HepG2 (cell line): Measurements from ENCODE around the gene ZFP64. TPM values are rescaled to one million over a fixed set of nuclear protein-coding genes. Genes with fewer than 3 reads are reported as not detected.

ENCODE experiments used
- AKNA ChIP-seq: sonication (generic); formaldehyde crosslinking; IDR thresholded peaks from 2 replicates; pipeline ENCODE4 v1.4.0; 2020; ENCODE audit warnings: missing genetic modification reagents, borderline replicate concordance
- ARID5B ChIP-seq: IDR thresholded peaks from 2 replicates; pipeline ENCODE4 v1.4.0; 2020; ENCODE audit warnings: mild to moderate bottlenecking, missing genetic modification reagents
- IKZF1 ChIP-seq: fragments of 450-650 bp; IDR thresholded peaks from 2 replicates; pipeline ENCODE4 v1.7.1; 2016
- ZNF280D ChIP-seq: sonication (generic); formaldehyde crosslinking; IDR thresholded peaks from 2 replicates; pipeline ENCODE4 v1.5.1; 2020; ENCODE audit warnings: mild to moderate bottlenecking, missing genetic modification reagents
- ZNF292 ChIP-seq: sonication (generic); formaldehyde crosslinking; IDR thresholded peaks from 2 replicates; pipeline ENCODE4 v1.8.1; 2022; ENCODE audit warnings: mild to moderate bottlenecking, low read depth, missing genetic modification reagents, borderline replicate concordance
- ZNF850 ChIP-seq: sonication (generic); formaldehyde crosslinking; conservative IDR thresholded peaks from 2 replicates; pipeline ENCODE4 v1.9.0; 2021; ENCODE audit warnings: mild to moderate bottlenecking, missing genetic modification reagents
- polyA plus RNA-seq, 8 experiments: library from polyadenylated mRNA; depleted of rRNA in 3 of 8; stranded (reverse) in 7 of 8; unstranded in 1 of 8; fragments of >200 nt; fragmentation: Illumina TruSeq in 4 of 8; extraction: Trizol in 4 of 8; gene quantifications; 2 replicates each; pipeline versions ENCODE4 v1.2.1 to v1.2.3, GENCODE V29; 2011 to 2016; ENCODE audit warnings: low read depth in 4 of 8, missing spikeins in 1 of 8, mixed read lengths in 1 of 8; ENCODE audit not compliant: insufficient read depth in 1 of 8
- total RNA-seq, 5 experiments: library from RNA; depleted of rRNA; stranded (reverse); fragments of >200 nt; fragmentation: Illumina TruSeq; extraction: Trizol; gene quantifications; 2 replicates each; pipeline ENCODE4 v1.2.3, GENCODE V29; 2016; ENCODE audit warnings: low read depth in 1 of 5
- TF ChIP-seq, protein P1 (sequence below): sonication (generic); formaldehyde crosslinking; IDR thresholded peaks from 2 replicates; pipeline ENCODE4 v1.9.0; 2021; ENCODE audit warnings: missing genetic modification reagents, mild to moderate bottlenecking, borderline replicate concordance
- TF ChIP-seq, protein P2 (sequence below): IDR thresholded peaks from 2 replicates; pipeline ENCODE4 v1.6.1; 2012; ENCODE audit warnings: low read depth, low read length, improper control_type of control experiment

Gene ZFP64
- total and polyA plus RNA-seq, 2 of the 13 experiments (the other 11 are each of a cell fraction or from before 2014, with no cell fraction given) = 12.0 to 24.3 TPM

GRCh38 chr20:52191916-52192718, 538 bp upstream of the ZFP64 start (continued):
- no peak for TF ChIP-seq AKNA (CRISPR knock-in tag)
- TF ChIP-seq, protein P1, sequence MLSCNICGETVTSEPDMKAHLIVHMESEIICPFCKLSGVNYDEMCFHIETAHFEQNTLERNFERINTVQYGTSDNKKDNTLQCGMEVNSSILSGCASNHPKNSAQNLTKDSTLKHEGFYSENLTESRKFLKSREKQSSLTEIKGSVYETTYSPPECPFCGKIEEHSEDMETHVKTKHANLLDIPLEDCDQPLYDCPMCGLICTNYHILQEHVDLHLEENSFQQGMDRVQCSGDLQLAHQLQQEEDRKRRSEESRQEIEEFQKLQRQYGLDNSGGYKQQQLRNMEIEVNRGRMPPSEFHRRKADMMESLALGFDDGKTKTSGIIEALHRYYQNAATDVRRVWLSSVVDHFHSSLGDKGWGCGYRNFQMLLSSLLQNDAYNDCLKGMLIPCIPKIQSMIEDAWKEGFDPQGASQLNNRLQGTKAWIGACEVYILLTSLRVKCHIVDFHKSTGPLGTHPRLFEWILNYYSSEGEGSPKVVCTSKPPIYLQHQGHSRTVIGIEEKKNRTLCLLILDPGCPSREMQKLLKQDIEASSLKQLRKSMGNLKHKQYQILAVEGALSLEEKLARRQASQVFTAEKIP (CRISPR knock-in tag) = no peak
- no peak for TF ChIP-seq IKZF1
- no peak for TF ChIP-seq ZNF292 (CRISPR knock-in tag)
- TF ChIP-seq ARID5B (CRISPR knock-in tag) = peak; percentile 63
- TF ChIP-seq ZNF850 (CRISPR knock-in tag) = no peak; the same call in 1 of the 2 replicates
- TF ChIP-seq, protein P2, sequence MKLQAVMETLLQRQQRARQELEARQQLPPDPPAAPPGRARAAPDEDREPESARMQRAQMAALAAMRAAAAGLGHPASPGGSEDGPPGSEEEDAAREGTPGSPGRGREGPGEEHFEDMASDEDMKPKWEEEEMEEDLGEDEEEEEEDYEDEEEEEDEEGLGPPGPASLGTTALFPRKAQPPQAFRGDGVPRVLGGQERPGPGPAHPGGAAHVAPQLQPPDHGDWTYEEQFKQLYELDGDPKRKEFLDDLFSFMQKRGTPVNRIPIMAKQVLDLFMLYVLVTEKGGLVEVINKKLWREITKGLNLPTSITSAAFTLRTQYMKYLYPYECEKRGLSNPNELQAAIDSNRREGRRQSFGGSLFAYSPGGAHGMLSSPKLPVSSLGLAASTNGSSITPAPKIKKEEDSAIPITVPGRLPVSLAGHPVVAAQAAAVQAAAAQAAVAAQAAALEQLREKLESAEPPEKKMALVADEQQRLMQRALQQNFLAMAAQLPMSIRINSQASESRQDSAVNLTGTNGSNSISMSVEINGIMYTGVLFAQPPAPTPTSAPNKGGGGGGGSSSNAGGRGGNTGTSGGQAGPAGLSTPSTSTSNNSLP = no peak
- 0 out of 2 replicates have a peak, but pooled peaks have one; percentile 55 for TF ChIP-seq ZNF280D (CRISPR knock-in tag)
